ENCODE results near the gene SOD1. TPM values are rescaled to one million over a fixed set of nuclear protein-coding genes. Genes with fewer than 3 reads are reported as not detected.

The SOD1 gene
- total and polyA plus RNA-seq, 2 donors (not counting 3 experiments of a cell fraction or from before 2014, with no cell fraction given): 198 to 268 TPM

DNA sequence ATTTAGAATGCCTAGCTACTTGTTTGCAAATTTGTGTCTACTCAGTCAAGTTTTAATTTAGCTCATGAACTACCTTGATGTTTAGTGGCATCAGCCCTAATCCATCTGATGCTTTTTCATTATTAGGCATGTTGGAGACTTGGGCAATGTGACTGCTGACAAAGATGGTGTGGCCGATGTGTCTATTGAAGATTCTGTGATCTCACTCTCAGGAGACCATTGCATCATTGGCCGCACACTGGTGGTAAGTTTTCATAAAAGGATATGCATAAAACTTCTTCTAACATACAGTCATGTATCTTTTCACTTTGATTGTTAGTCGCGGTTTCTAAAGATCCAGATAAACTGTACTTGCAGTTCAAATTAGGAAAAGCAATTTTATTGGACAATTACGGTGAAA is 7.6 kb downstream of the SOD1 start:
- ChIA-PET POLR2A (no interaction called here), CTCF (no interaction called here)
- no peak overlapping the region for H3K9ac ChIP-seq (replicated peaks; ENCODE audit: extremely low read depth, insufficient read depth, low read length)
- no peak for DNase-seq (ENCODE audit: low read depth, low spot score)
- dilution Hi-C loops (cut with MboI; ENCODE audit: extremely low pct_ligation_motif_present, low sequenced_read_pairs): no loop called here
- H3K36me3 ChIP-seq (ENCODE audit: control insufficient read depth in 2 of 2, extremely low read depth in 1 of 2, insufficient read depth in 2 of 2, low read length in 2 of 2): peaks cover 5 to 13% of the 10 kb centered on the region in 2 experiments
- TF ChIP-seq JUN (IDR thresholded peaks at IDR 0.05; ENCODE audit: borderline replicate concordance, insufficient read depth, insufficient read length, low read depth) (no peak), POLR2AphosphoS5 (IDR thresholded peaks at IDR 0.05; ENCODE audit: insufficient read depth, low read depth, low read length) (no peak), FOS (IDR thresholded peaks at IDR 0.05; ENCODE audit: borderline replicate concordance, insufficient read depth, low read length) (no peak), POLR2A (IDR thresholded peaks at IDR 0.05; ENCODE audit: low read depth, low read length) (no peak), GATA2 (IDR thresholded peaks at IDR 0.05; ENCODE audit: insufficient read depth, insufficient read length, low read depth, low read length) (no peak), EZH2 (IDR thresholded peaks at IDR 0.05; ENCODE audit: borderline replicate concordance, low read depth, low read length, severe bottlenecking) (no peak), MYC (IDR thresholded peaks at IDR 0.05; ENCODE audit: low read depth, low read length) (no peak)
- TF ChIP-seq, protein P1, sequence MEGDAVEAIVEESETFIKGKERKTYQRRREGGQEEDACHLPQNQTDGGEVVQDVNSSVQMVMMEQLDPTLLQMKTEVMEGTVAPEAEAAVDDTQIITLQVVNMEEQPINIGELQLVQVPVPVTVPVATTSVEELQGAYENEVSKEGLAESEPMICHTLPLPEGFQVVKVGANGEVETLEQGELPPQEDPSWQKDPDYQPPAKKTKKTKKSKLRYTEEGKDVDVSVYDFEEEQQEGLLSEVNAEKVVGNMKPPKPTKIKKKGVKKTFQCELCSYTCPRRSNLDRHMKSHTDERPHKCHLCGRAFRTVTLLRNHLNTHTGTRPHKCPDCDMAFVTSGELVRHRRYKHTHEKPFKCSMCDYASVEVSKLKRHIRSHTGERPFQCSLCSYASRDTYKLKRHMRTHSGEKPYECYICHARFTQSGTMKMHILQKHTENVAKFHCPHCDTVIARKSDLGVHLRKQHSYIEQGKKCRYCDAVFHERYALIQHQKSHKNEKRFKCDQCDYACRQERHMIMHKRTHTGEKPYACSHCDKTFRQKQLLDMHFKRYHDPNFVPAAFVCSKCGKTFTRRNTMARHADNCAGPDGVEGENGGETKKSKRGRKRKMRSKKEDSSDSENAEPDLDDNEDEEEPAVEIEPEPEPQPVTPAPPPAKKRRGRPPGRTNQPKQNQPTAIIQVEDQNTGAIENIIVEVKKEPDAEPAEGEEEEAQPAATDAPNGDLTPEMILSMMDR (IDR thresholded peaks at IDR 0.05; ENCODE audit: extremely low read depth in 1 of 2, insufficient read depth in 1 of 2, low read depth in 1 of 2, low read length in 2 of 2): no peak
- TF ChIP-seq, protein P2, sequence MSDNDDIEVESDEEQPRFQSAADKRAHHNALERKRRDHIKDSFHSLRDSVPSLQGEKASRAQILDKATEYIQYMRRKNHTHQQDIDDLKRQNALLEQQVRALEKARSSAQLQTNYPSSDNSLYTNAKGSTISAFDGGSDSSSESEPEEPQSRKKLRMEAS (IDR thresholded peaks at IDR 0.05; ENCODE audit: insufficient read depth, insufficient read length): no peak
- H3K9me3 ChIP-seq (replicated peaks; ENCODE audit: control insufficient read depth, insufficient read depth, low read length): no peaks in the 10 kb centered on the region
- H3K79me2 ChIP-seq (ENCODE audit: control insufficient read depth, insufficient read depth, low read length): peaks cover 21% of the 10 kb centered on the region
- no peak for FAIRE-seq
- no TSS peak for BruUV-seq (replicated peaks)
- intact Hi-C loops (cut with micrococcal nuclease): no loop called here
- H3K4me3 ChIP-seq (replicated peaks in 1 of 3; ENCODE audit: insufficient read depth in 1 of 3, low read depth in 1 of 3, low read length in 3 of 3): no peak overlapping the region
- H3K27ac ChIP-seq (ENCODE audit: insufficient read depth, low read depth, low read length): no peak overlapping the region
- H4K20me1 ChIP-seq (replicated peaks; ENCODE audit: control insufficient read depth, extremely low read depth, insufficient read depth, low read length): no peaks in the 10 kb centered on the region
- H3K4me2 ChIP-seq (ENCODE audit: insufficient read depth, low read length): no peak overlapping the region
- no peak overlapping the region for H2AFZ ChIP-seq (ENCODE audit: low read depth, low read length)
- H3K4me1 ChIP-seq (ENCODE audit: control insufficient read depth, extremely low read depth, insufficient read depth, low read length): peaks cover 13% of the 10 kb centered on the region
- no peaks in the 10 kb centered on the region for H3K9me1 ChIP-seq (replicated peaks; ENCODE audit: control insufficient read depth, extremely low read depth, insufficient read depth, low read length)
- no peaks in the 10 kb centered on the region for H3K27me3 ChIP-seq (ENCODE audit: control insufficient read depth in 2 of 2, insufficient read depth in 2 of 2, low read length in 2 of 2)

Measured in endothelial cell of umbilical vein (primary cell).